ENCODE data around the gene IP6K1.
"Not testable (repeated sequence)": the region's sequence is repeated elsewhere in the genome, so short reads cannot be mapped to it uniquely, and the experiment has no call there.

- TF ChIP-seq CTCF (IDR thresholded peaks at IDR 0.05 in 8 of 11, conservative IDR thresholded peaks at IDR 0.05 in 3 of 11); POLR2A (IDR thresholded peaks at IDR 0.05): not testable (repeated sequence)
Observed at GRCh38 chr3:49782277-49782676, 4.1 kb downstream of the IP6K1 start.
